ENCODE results near the gene SYNGR1. TPM values are rescaled to one million over a fixed set of nuclear protein-coding genes. Genes with fewer than 3 reads are reported as not detected.
"Not testable (repeated sequence)": the region's sequence is repeated elsewhere in the genome, so short reads cannot be mapped to it uniquely, and the experiment has no call there.

Gene SYNGR1
- total and polyA plus RNA-seq, 2 experiments from 2014 or later, result 30.9 to 37.0 TPM

DNA sequence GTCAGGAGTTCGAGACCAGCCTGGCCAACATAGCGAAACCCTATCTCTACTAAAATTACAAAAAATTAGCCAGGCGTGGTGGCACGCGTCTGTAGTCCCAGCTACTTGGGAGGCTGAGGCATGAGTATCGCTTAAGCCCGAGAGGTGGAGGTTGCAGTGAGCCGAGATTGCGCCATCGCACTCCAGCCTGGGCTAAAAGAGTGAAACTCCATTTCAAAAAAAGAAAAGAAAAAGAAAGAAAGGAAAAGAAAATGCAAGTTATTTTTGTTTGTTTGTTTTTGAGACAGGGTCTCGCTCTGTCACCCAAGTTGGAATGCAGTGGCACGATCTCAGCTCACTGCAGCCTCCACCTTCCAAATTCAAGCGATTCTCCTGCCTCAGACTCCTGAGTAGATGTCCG is 6.0 kb downstream of the SYNGR1 start:
- not testable (repeated sequence) for H3K27ac Mint-ChIP-seq; H3K36me3 ChIP-seq (ENCODE audit: insufficient read depth); H3K4me3 Mint-ChIP-seq; H2AFZ ChIP-seq; DNase-seq (ENCODE audit: low spot score); H3K27ac ChIP-seq (ENCODE audit: low read depth); H3K4me3 ChIP-seq; H3K4me2 ChIP-seq; H3K9me3 Mint-ChIP-seq; ATAC-seq; H3F3A ChIP-seq (replicated peaks; ENCODE audit: low read depth); H3K9me2 ChIP-seq (ENCODE audit: insufficient read depth); H3K27me3 ChIP-seq (ENCODE audit: insufficient read depth); H4K20me1 ChIP-seq (replicated peaks; ENCODE audit: insufficient read depth)
- peaks cover 16% of the 10 kb centered on the region; the same call in 2 of the 3 replicates for H3K36me3 Mint-ChIP-seq (ENCODE audit: low read depth)
- H3K4me1 ChIP-seq (ENCODE audit: insufficient read depth), result peaks cover 22% of the 10 kb centered on the region
- peaks cover 13% of the 10 kb centered on the region for H3K27me3 Mint-ChIP-seq (ENCODE audit: insufficient read depth, low read depth, poor library complexity)
- H3K4me1 Mint-ChIP-seq, result peaks cover 31% of the 10 kb centered on the region
- H3K79me2 ChIP-seq (replicated peaks; ENCODE audit: insufficient read depth), result peaks cover 12% of the 10 kb centered on the region

DNA sequence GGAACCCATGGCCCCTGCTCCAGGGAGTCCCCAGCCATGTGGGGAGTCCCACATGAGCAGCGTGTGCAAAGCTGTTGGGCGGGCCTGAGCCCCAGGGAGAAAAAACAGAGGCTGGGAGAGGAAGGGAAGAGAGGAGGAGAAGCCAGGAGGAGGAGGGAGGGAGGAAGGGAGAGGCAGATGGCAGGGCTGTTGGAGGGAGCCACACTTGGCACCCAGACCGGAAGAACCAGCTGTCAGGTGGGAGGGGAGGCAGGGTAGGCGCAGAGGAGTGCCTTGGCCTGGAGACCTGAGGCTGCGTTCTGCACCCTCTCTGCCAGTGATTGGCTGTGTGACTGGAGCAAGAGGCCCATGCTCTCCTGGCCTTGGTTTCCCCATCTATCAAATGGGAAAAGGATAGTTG is 6.7 kb downstream of the SYNGR1 start:
- H4K20me1 ChIP-seq (replicated peaks; ENCODE audit: insufficient read depth), result no peaks in the 10 kb centered on the region; the same call in 1 of the 2 replicates

DNA sequence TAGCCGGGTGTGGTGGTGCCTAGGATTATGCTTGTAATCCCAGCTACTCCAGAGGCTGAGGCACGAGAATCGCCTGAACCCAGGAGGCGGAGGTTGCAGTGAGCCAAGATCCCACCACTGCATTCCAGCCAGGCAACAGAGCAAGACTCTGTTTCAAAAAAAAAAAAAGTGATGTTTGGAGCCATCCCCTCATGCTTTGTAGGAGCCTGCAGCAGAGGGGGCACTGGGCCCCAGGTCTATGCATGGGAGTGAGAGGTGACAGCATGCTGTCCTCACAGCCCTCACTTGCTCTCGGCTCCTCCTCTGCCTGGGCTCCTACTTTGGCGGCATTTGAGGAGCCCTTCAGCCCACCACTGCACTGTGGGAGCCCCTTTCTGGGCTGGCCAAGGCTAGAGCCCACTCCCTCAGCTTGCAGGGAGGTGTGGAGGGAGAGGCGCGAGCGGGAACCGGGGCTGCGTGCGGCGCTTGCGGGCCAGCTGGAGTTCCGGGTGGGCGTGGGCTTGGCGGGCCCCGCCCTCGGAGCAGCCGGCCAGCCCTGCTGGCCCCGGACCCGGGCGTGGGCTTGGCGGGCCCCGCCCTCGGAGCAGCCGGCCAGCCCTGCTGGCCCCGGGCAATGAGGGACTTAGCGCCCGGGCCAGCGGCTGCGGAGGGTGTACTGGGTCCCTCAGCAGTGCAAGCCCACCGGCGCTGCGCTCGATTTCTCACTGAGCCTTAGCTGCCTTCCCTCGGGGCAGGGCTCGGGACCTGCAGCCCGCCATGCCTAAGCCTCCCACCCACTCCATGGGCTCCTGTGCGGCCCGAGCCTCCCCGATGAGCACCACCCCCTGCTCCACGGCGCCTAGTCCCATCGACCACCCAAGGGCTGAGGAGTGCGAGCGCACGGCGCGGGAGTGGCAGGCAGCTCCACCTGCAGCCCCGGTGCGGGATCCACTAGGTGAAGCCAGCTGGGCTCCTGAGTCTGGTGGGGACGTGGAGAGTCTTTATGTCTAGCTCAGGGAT is 7.6 kb downstream of the SYNGR1 start:
- Mint-ChIP-seq H3K4me1 (peaks cover 25% of the 10 kb centered on the region), H3K36me3 (ENCODE audit: low read depth) (peaks cover 16% of the 10 kb centered on the region; the same call in 2 of the 3 replicates), H3K27me3 (ENCODE audit: insufficient read depth, low read depth, poor library complexity) (peaks cover 16% of the 10 kb centered on the region)
- peaks cover 25% of the 10 kb centered on the region for H3K4me1 ChIP-seq (ENCODE audit: insufficient read depth)
- ATAC-seq; H3K27me3 ChIP-seq (ENCODE audit: insufficient read depth); H3K4me3 Mint-ChIP-seq; H3F3A ChIP-seq (replicated peaks; ENCODE audit: low read depth); H3K4me3 ChIP-seq; H3K4me2 ChIP-seq; H3K36me3 ChIP-seq (ENCODE audit: insufficient read depth); H3K9me3 Mint-ChIP-seq; H2AFZ ChIP-seq; H3K9me2 ChIP-seq (ENCODE audit: insufficient read depth); H3K27ac Mint-ChIP-seq; H4K20me1 ChIP-seq (replicated peaks; ENCODE audit: insufficient read depth); H3K27ac ChIP-seq (ENCODE audit: low read depth); H3K79me2 ChIP-seq (replicated peaks; ENCODE audit: insufficient read depth); DNase-seq (ENCODE audit: low spot score): not testable (repeated sequence)

More for the DNA sequence above, 6.7 kb downstream of the SYNGR1 start:
- no peak overlapping the region for H3K4me3 ChIP-seq
- H3K4me1 ChIP-seq (ENCODE audit: insufficient read depth), result peaks cover 25% of the 10 kb centered on the region
- TF ChIP-seq, protein P1, sequence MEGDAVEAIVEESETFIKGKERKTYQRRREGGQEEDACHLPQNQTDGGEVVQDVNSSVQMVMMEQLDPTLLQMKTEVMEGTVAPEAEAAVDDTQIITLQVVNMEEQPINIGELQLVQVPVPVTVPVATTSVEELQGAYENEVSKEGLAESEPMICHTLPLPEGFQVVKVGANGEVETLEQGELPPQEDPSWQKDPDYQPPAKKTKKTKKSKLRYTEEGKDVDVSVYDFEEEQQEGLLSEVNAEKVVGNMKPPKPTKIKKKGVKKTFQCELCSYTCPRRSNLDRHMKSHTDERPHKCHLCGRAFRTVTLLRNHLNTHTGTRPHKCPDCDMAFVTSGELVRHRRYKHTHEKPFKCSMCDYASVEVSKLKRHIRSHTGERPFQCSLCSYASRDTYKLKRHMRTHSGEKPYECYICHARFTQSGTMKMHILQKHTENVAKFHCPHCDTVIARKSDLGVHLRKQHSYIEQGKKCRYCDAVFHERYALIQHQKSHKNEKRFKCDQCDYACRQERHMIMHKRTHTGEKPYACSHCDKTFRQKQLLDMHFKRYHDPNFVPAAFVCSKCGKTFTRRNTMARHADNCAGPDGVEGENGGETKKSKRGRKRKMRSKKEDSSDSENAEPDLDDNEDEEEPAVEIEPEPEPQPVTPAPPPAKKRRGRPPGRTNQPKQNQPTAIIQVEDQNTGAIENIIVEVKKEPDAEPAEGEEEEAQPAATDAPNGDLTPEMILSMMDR (conservative IDR thresholded peaks at IDR 0.05; ENCODE audit: low read depth in 2 of 2), result no peak
- TF ChIP-seq ZNF114 (CRISPR knock-in tag; IDR thresholded peaks at IDR 0.05) (no peak), JUNB (IDR thresholded peaks at IDR 0.05; ENCODE audit: unreplicated experiment) (no peak), NANOG (IDR thresholded peaks at IDR 0.05; ENCODE audit: borderline replicate concordance) (no peak), ZNF331 (CRISPR knock-in tag; IDR thresholded peaks at IDR 0.05; ENCODE audit: low read depth) (no peak), EZH2phosphoT487 (IDR thresholded peaks at IDR 0.05; ENCODE audit: unreplicated experiment) (no peak), EZH2 (IDR thresholded peaks at IDR 0.05; ENCODE audit: low read depth, unreplicated experiment) (no peak), STAT1 (IDR thresholded peaks at IDR 0.05; ENCODE audit: unreplicated experiment) (no peak)
- TF ChIP-seq, protein P2, sequence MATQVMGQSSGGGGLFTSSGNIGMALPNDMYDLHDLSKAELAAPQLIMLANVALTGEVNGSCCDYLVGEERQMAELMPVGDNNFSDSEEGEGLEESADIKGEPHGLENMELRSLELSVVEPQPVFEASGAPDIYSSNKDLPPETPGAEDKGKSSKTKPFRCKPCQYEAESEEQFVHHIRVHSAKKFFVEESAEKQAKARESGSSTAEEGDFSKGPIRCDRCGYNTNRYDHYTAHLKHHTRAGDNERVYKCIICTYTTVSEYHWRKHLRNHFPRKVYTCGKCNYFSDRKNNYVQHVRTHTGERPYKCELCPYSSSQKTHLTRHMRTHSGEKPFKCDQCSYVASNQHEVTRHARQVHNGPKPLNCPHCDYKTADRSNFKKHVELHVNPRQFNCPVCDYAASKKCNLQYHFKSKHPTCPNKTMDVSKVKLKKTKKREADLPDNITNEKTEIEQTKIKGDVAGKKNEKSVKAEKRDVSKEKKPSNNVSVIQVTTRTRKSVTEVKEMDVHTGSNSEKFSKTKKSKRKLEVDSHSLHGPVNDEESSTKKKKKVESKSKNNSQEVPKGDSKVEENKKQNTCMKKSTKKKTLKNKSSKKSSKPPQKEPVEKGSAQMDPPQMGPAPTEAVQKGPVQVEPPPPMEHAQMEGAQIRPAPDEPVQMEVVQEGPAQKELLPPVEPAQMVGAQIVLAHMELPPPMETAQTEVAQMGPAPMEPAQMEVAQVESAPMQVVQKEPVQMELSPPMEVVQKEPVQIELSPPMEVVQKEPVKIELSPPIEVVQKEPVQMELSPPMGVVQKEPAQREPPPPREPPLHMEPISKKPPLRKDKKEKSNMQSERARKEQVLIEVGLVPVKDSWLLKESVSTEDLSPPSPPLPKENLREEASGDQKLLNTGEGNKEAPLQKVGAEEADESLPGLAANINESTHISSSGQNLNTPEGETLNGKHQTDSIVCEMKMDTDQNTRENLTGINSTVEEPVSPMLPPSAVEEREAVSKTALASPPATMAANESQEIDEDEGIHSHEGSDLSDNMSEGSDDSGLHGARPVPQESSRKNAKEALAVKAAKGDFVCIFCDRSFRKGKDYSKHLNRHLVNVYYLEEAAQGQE (IDR thresholded peaks at IDR 0.05; ENCODE audit: unreplicated experiment), result no peak
- ATAC-seq (no peak), DNase-seq (ENCODE audit: low spot score) (no peak)
- no peaks in the 10 kb centered on the region for H3K27me3 ChIP-seq (ENCODE audit: insufficient read depth)
- no peak overlapping the region for H3K27ac Mint-ChIP-seq
- H3K4me3 Mint-ChIP-seq, result no peak overlapping the region; the same call in 2 of the 3 replicates
- no peaks in the 10 kb centered on the region for H3K36me3 ChIP-seq (ENCODE audit: insufficient read depth)
- no peak overlapping the region for H3K27ac ChIP-seq (ENCODE audit: low read depth)
- peaks cover 16% of the 10 kb centered on the region for H3K27me3 Mint-ChIP-seq (ENCODE audit: insufficient read depth, low read depth, poor library complexity)
- no peak overlapping the region for H2AFZ ChIP-seq
- H3K79me2 ChIP-seq (replicated peaks; ENCODE audit: insufficient read depth), result peaks cover 12% of the 10 kb centered on the region
- H3K4me1 Mint-ChIP-seq, result peaks cover 31% of the 10 kb centered on the region
- peaks cover 16% of the 10 kb centered on the region; the same call in 2 of the 3 replicates for H3K36me3 Mint-ChIP-seq (ENCODE audit: low read depth)
- no peaks in the 10 kb centered on the region; the same call in 2 of the 3 replicates for H3K9me3 Mint-ChIP-seq
- H3F3A ChIP-seq (replicated peaks; ENCODE audit: low read depth), result peaks cover 2% of the 10 kb centered on the region; the same call in 1 of the 2 replicates
- H3K4me2 ChIP-seq, result no peak overlapping the region
- no peaks in the 10 kb centered on the region for H3K9me2 ChIP-seq (ENCODE audit: insufficient read depth)
